ENCODE data around the gene WDR31.
"Not testable (repeated sequence)": the region's sequence is repeated elsewhere in the genome, so short reads cannot be mapped to it uniquely, and the experiment has no call there.

The WDR31 gene

DNA sequence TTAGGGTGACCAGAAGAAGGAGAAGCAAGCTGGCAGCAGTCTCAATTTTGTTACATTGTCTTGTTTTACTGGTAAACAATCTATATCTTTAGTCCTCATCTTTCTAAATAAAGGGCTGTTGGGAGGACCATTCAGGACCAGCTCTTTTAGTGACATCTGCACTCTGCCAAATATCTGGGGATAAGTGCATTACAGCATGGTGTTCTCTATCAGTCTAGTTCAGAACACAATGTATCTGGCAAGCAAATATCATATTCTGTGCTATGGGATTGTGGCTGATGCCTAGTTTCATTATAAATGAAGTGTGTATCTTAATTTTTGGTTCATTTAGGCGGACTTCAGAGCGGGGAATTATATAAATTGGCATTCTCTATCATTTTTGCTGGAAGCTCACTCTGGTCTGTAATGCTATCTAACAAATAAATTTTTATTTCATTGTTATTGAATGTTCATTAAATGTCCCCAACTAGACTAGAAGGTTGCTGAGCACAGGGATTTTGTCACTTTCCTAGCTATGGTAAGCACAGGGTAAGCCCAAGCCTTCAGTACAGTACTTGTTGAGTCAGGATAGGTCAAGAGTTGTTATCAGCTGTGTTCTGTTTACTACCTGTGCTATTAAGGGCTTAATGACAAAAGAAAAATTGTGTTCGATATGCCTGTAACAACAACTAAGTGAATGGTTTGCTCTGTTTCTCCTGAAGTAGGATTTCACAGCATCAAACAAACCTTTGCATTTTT lies 11.9 kb downstream of the WDR31 start:
- no peak for DNase-seq

DNA sequence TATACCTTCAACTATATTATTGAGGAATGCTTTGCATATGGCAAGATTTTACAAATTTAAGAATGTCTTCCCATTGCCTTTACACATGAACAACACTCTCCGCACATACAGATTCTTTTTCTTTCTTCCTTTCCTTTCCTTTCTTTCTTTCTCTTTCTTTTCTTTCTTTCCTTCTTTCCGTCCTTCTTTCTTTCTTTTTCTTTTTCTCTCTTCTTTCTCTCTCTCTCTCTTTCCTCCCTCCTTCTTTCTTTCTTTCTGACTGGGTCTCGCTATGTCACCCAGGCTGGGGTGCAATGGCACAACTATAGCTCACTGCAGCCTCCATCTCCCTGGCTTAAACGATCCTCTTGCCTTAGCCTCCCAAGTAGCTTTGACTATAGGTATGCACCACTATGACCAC lies 13.8 kb downstream of the WDR31 start:
- no peak for DNase-seq

DNA sequence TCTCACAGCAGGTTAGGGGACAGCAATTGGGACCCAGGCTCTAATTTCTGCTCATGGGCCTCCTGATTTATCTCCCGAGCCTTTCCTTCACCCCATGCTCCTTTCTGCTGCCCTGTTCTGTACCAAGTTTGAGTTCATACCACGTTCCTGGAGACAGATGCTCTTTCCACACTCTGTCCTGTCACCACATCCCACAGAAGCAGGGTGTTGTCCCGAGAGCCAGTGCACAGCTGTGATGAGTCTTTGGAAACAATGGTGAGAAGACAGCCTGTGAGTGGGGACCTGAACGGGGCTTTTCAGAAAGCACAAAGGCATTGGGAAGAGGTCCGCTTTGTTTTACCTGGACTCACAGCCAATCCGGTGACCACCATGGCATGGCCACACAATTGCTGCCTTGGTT lies 17.4 kb downstream of the WDR31 start:
- no peak for DNase-seq

DNA sequence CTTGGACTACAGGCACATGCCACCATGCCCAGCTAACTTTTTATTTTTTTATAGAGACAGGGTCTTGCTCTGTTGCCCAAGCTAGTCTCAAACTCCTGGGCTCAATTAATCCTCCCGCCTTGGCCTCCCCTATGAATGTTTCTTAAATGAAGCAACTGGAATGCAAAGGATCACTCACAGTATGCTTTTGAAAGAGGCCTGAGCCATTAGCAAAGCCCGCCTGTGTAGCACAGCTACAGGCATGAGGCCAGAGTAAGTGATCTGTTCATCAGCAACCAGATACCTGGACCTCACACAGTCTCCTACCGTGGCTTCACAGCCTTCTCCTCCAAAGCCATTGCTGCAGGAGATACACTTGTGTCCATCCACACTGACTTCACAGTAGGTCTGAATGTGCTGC lies 20.0 kb downstream of the WDR31 start:
- DNase-seq: no peak

DNA sequence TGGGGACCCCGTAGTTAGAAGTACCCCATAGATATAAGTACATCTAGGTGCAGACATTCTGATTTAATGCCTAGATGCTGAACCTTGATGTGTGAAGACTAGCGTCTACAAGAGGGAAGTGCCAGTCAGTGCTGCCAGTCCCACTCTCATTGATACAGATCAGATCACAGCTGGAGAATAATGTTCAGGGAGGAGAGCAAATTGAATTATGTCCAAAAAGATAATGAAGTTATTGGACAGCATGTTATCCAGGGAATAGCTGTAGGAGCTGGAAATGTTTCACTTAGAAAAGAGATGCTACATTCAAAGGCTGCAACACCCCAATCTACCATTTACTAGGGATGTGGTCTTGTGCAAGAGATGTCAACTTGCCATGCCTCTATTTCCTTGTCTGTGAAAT lies 21.0 kb downstream of the WDR31 start:
- DNase-seq: no peak

DNA sequence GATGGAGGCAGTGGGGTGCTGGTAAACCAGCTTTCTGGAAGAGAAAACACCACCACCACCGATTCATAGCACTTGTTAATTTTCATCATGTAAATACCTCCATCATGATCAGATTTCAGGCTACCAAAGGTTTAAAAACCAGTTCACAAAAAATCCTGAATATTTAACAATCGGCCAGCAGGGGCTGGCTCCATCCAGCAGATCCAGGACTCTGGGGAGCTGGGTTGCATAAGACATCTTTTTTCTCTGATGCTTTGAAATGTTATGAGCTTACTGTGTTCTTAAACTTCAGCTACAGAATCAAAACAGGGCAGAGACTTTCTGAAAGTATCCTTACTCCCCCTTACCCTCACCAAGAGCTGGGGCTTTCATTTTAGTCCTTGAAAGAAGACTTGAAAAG lies 22.3 kb downstream of the WDR31 start:
- DNase-seq: no peak

DNA sequence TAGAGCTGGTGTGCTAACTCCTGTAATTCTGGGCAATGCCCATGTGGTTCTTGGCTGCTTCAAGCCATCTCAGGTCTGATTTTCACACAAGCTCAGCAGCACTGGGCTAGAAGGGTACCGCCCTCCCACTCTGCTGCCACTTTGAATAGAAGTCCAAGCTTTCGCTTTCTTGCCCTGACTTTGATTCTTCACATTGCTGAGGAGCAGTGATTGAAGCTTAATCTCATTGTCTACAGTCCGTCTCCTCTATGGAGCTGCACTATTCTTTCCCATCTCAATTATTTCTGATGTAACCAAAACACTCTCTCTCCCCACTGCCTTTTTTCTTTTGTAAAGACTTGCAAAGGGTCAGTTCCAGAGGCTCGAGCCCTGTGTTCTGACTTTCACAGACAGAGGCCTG lies 24.0 kb downstream of the WDR31 start:
- DNase-seq: no peak

DNA sequence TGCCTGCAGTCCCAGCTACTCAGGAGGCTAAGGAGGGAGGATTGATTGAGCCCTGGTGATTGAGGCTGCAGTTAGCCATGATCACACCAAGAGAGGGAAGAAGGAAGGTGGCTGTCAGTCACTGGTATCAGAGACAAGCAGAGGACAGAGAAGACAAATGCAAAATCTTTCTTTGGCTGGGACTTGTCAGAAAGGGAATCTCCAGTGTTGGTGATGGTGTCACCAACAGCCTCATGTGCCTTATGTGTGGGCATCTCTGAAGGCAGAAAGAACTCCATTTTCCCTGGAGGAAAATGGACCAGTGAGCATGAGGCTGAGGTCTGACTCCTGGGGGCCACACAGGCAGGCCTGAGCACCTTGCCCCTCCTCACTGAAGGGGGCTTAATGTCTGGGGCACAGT lies 24.8 kb downstream of the WDR31 start:
- DNase-seq: no peak

DNA sequence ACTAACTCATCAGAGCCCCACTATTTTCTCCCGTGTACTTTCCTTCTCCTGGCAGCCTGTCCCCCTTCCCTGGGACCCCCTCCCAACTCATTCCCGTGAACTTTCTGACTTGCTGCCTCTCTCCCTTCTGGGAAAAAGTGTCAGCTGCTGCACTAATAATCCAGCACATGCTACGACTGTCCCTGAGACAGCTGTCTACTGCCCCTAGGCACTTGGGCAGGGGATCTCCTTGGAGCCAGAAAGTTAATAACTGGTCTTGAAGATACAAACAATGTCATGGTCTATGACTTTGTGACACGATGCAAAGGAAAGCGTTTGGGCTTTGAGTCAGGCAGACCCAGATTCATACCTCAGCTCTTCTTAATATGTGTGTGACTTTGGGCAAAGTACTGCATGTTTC lies 26.8 kb downstream of the WDR31 start:
- DNase-seq: no peak

DNA sequence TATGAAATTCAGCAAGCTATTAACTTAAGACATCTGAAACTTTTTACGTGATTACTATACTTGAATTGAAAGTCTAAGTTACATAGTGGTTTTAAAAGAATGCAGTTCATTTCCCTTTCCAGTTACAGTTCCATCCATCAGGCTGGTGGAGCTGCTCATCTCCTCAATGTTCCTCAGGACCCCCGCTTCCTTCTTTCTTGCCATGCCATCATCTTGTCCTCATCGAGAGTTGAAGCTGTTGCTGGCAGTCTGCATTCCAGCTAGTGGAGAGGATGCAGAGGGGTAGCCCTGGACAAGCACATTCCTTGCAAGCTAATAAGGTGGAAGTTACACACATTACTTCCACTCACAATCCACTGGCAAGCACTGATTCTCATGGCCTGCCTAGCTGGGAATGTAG lies 28.1 kb downstream of the WDR31 start:
- DNase-seq: no peak

DNA sequence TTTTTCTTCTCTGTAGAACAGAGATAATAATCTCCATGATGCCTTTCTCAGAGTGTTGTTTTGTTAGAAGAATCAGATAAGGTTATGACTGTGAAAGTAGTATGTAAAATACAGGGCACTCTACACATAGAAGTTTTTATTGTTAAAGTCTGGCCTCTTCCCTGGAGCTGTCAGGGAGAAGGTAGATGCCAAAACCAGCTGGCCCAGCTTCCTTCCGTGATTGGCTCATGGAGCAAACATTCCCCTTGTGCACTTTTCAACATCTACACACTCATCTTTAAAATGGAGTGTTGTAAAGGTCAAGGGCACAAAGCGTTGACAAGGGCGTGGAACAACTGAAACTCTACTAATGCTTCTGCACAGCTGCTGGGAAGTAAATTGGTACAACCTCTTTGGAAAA lies 29.5 kb downstream of the WDR31 start:
- DNase-seq: no peak

DNA sequence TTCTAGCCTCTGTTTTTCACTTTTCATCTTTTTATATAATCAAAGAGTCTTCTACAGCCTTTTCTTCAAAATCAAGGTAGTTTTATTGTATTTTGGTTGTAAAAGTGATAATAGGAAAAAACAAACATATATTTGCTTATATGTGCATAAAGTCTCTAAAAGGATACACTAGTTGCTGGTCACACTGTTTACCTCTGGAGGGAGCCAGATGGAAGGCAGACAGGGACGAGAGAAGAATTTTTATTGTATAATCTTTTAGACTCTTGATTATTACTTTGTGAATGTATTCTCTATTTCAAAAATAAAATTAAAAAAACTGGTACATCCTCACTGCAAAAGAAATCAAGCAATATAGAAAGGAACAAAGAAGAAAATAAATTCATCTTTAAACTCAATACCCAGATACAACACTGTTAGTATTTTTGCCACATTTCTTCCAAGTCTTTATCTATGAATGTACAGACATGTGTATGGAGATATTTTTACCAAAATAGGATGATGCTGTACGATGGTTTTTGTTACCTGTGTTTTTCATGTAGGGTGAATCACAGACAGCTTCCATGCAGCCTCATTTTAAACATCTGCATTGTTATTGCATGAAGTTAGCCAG lies 30.8 kb downstream of the WDR31 start:
- DNase-seq: peak; percentile 53

DNA sequence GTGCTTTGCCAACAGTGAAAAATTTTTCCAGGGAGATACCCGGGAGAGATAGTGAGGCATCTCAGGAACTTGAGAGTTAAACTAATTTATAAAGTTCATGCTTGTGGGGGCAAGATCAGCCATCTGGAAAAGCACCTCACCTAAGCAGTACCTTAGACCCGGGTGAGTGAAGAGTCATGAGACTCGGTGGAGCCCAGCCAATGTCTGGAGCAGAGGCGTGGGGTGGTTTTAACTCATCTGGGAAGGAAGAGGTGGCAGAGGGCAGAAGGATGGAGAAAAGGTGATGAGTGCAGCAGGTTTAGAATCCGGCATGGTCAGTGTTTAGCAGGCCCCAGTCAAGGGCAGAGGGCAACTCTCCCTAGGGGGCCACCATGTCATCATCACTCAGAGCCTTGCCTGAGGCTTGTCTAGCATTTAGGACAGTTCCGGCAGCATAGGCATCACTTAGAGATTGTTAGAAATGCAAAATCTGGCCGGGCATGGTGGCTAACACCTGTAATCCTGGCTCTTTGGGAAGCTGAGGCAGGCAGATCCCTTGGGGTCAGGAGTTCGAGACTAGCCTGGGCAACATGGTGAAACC lies 32.6 kb downstream of the WDR31 start:
- DNase-seq: no peak

DNA sequence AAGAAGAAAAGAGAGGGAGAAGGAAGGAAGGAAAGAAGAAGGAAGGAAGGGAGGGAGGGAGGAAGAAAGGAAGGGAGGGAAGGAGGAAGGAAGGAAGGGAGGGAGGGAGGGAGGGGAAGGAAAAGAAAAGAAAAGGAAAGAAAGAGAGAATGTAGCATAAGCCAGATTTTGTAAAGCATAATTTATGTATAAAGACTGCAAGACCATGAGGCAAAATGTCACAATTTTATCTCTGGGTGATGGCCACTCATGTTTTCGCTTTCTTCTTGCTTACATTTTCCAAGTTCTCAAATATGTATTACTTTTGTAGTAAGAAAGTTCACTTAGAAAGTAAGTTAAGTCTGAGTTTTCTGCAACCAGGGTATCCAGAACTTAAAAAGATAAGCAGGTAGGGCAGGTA lies 33.5 kb downstream of the WDR31 start:
- DNase-seq: no peak

DNA sequence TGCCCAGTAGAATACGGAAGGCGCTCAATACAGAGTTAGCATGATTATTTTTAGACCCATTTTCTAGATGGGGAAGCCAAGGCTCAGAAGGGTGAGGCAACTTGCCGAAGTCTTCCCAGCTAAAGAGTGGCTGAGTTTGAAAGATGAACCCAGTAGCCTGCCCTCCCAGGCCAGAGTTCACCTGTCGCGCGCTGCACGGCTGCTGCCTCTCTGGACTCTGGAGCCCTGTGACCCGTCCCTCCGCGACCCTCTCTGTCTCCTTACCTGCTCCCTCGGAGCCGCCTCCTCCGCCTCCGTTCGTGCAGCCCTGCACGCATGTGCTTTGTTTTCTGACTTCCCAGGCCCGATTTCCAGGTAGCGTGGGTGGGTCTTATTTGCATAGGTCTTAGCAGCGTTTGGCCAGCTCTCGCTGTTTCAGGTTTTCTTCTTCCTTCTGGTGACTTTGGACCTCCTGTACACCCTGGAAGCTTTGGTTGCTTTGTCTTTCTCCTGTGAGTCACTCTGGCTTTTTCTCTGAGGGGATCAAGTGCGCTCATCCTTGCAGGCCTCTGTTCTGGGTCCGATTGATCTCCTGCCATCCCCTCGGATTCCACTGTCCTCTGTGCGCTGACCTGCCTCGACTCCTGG lies 37.2 kb downstream of the WDR31 start, which contains the start of gene RNF183:
RNF183 (minus strand) TSS at position 585 of the 627 bp plus-strand sequence. CDS start 5,192 bp downstream, outside the sequence.
- no peak for DNase-seq

DNA sequence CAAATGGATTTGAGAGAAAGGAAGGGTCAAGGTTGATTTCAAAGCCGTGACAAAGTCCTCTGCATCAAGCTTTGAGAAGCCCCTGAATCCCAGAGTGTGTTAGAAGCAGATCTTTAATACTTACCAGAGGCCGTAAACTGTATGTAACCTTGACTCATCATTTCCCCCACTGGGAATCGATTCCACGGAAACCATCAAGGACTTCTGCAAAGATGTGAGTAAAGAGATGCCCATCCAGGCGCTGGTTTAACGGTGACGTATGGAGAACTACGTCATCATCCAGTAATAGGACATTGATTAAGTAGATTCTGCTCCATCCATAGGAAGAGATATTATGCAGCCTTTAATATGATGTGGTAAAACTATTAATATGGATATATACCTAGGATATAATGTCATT lies 38.5 kb downstream of the WDR31 start:
- DNase-seq: no peak

DNA sequence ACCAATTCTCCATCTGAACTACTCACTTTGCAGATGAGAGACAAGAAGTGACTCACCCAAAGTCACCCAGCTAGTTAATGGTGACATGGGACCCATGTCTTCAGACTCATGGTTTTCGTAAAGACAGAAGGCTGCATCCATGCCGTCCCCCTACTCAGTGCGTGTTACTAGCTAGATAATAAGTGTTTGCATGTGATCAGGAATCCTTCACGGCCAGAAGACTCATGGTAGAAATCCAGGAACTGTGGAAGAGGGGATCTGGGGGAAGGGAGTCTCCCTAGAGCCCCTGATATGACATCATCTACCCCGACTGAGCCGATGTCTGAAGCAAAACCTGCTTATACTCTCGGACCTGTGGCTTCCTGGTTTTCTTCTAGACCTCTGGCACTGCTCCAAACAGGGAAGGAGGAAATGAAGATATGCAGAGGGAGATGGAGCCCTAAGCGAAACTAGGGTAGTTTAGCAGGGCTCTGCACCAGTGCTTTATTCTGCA lies 40.2 kb downstream of the WDR31 start:
- DNase-seq: no peak

DNA sequence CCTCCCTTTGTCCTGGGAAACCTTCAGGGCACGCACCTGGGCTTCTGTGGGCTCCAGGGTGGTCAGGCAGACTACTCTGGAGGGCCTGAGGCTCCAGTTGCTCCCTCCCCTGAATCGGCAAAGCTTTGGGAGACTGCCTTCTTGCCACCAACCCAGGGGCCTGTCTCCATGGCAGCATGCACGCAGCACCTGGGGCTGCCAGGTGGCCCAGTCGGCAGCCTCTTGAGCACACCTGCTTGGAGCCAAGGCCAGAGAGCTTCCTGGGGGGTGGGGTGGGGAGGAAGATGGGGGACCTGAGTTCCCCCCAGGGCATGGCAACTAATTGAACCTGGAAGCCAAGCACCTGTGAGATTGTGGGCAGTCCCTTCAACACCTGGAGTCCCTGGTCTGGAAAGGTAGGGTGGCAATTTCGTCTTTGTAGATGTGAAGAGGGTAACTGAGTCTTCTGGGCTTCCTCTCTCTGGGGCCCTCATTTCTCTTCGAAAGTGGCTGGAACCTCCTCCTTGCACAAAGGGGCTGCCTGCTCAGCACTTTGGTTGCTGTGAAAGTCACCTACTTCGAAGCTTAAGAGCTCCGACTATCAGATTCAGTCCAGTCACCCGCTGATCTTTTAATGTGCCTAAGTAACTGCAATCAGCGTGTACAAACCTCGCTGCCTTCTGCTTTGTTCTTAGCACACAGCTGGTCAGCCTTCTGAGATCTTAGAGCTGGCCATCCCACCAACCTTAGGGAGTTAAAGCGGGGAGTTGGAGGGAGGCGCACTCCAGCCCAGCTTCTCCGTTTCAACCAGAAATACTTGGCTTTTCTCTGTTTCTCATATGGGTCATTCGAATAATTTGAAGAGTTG lies 40.9 kb downstream of the WDR31 start:
- DNase-seq: no peak

DNA sequence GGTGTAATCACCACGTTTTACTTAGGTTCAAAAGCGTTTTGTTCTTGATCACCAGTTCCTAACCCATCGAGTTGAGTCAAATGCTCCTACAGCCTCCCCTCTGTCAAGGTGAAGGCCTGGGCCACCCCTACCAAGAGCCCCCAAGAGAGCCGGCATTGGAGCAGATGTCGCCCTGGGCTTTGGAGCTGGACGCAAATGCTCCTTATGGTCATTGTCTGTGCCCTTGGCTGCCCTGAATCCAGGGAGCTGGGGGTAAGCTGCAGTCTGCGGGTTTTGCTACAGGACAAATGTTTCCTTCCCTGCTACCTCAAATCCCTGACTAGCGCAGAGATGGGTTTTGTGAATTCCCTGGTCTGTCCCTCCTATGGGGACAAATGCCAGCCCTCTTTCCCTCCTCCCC lies 41.8 kb downstream of the WDR31 start:
- DNase-seq: no peak

DNA sequence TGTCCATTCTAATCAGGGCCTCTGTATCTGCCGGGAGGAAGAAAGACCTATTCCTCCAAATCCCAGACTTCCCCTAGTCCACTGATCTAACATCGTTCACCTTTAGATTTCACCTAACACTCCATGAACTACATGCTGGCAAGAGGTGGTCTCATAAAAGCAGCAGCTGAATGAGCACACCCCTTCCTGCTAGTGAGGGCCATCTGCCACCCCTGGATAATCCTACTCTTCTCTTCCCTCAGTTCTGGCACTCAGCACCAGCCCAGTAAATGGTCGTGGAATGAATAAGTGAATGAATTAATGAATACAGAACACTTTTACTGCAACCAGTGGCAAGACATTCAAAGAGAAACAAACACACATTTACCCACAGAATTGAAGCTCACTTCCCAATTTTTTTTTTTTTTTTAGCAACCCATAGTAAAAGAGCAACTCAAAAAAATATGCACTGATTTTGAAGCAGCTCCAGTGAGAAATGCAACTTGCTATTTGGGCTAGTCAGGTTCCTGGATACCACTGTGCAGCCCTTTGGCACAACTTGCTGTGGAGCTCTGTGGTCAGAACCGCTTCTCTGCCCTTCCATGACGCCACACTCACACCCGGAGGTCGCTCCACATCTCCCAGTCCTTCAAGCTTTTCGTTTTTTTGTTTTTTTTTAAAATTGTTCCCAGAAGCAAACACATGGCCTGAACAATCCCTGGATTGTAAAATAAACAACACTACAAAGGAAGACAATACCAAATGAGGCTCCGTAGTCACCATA lies 43.1 kb downstream of the WDR31 start:
- peak; percentile 50 for DNase-seq

DNA sequence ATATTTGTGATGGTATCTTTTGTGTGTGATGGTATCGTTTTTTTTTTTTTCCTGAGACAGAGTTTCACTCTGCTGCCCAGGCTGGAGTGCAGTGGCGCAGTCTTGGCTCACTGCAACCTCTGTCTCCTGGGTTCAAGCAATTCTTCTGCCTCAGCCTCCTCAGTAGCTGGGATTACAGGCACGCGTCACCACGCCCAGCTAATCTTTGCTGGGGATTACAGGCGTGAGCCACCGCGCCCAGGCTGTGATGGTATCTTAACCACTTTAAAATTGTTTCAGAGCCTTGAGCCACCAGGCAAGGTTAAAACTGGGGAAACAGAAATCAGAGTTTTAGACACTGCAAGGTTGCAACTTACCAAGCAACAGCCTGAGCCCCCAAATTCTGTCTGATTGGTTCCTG lies 43.8 kb downstream of the WDR31 start:
- not testable (repeated sequence) for DNase-seq

DNA sequence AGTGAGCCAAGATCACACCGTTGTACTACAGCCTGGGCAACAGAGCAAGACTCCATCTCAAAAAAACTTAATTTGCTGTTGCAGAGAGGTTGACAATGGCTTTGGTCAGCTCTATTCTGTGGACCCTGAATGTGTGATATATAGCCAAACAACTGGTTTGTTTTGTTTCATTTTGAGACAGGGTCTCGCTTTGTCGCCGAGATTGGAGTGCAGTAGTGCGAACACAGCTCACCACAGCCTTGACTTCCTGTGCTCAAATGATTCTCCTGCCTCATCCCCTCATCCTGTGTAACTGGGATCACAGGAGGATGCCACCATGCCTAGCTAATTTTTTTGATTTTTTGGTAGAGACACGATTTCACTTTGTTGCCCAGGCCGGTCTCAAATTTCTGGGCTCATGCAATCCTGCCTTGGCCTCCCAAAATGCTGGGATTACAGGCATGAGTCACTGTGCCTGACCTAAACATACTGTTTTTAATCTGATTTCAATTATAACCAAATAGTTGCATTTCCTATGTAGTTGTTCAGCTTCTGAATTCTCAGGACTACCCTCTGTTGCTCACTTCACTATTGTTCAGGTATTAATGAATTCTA lies 46.7 kb downstream of the WDR31 start:
- no peak for DNase-seq
